Endometrial microvascular endothelial cells (primary cell): ENCODE data around the gene RCBTB1. TPM values are rescaled to one million over a fixed set of nuclear protein-coding genes. Genes with fewer than 3 reads are reported as not detected.
"Not testable (repeated sequence)": the region's sequence is repeated elsewhere in the genome, so short reads cannot be mapped to it uniquely, and the experiment has no call there.

ENCODE experiments used
- in situ Hi-C: cut with HindIII; loops from 2 replicates; pipeline ENCODE4 v1.10.0; 2017; ENCODE audit warnings: low sequenced_read_pairs, low pct_unique_long_range_greater_than_20kb; ENCODE audit errors: inconsistent ontology term
- total RNA-seq: library from RNA; depleted of rRNA; stranded (reverse); fragments of >200 nt; gene quantifications from one replicate; pipeline ENCODE4 v1.2.3, GENCODE V29; 2015; ENCODE audit errors: inconsistent ontology term

Gene RCBTB1
- total RNA-seq, 1 donor from 2014 or later, result 19.1 TPM

- in situ Hi-C loops, result no loop called here
Measured at GRCh38 chr13:49533011-49533410, 52.3 kb downstream of the RCBTB1 start.

- in situ Hi-C loops, result no loop called here
Measured at GRCh38 chr13:49532593-49532992, 52.8 kb downstream of the RCBTB1 start.

GRCh38 chr13:49530457-49530856 is 54.9 kb downstream of the RCBTB1 start:
- in situ Hi-C loops, result no loop called here

GRCh38 chr13:49528161-49528560 is 57.2 kb downstream of the RCBTB1 start:
- in situ Hi-C loops, result no loop called here

- in situ Hi-C loops, result no loop called here
Measured at GRCh38 chr13:49527123-49527522, 58.2 kb downstream of the RCBTB1 start.

GRCh38 chr13:49524740-49525501 is 60.4 kb downstream of the RCBTB1 start:
- in situ Hi-C loops, result no loop called here

- in situ Hi-C loops, result no loop called here
Measured at GRCh38 chr13:49521224-49521623, 64.1 kb downstream of the RCBTB1 start.

GRCh38 chr13:49517461-49517860 is 67.9 kb downstream of the RCBTB1 start:
- in situ Hi-C loops, result no loop called here

GRCh38 chr13:49516467-49516866 is 68.9 kb downstream of the RCBTB1 start:
- in situ Hi-C loops, result no loop called here

- in situ Hi-C loops, result no loop called here
Measured at GRCh38 chr13:49512578-49512977, 72.8 kb downstream of the RCBTB1 start.

- in situ Hi-C loops, result no loop called here
Measured at GRCh38 chr13:49503951-49504350, 81.4 kb downstream of the RCBTB1 start.

GRCh38 chr13:49502954-49503353 is 82.4 kb downstream of the RCBTB1 start:
- in situ Hi-C loops, result no loop called here

- in situ Hi-C loops, result no loop called here
Measured at GRCh38 chr13:49499889-49500660, 85.3 kb downstream of the RCBTB1 start.

- in situ Hi-C loops, result no loop called here
Measured at GRCh38 chr13:49498206-49498605, 87.2 kb downstream of the RCBTB1 start.

- in situ Hi-C loops, result no loop called here
Measured at GRCh38 chr13:49497272-49497671, 88.1 kb downstream of the RCBTB1 start.

- in situ Hi-C loops, result not testable (repeated sequence)
Measured at GRCh38 chr13:49496837-49497236, 88.5 kb downstream of the RCBTB1 start.

- in situ Hi-C loops, result no loop called here
Measured at GRCh38 chr13:49495783-49496762, 89.3 kb downstream of the RCBTB1 start, which contains the start of gene PHF11. Gene PHF11 (plus strand): TSS chr13:49495953. CDS start chr13:49496002, 49 bp downstream.

- in situ Hi-C loops, result no loop called here
Measured at GRCh38 chr13:49494645-49495044, 90.7 kb downstream of the RCBTB1 start.

- in situ Hi-C loops, result no loop called here
Measured at GRCh38 chr13:49488563-49488962, 96.8 kb downstream of the RCBTB1 start.
